ENCODE data around the gene GLRA2.

- no peak for TF ChIP-seq POLR2A (IDR thresholded peaks at IDR 0.05; ENCODE audit: low read depth, low read length)
- no peak for TF ChIP-seq TAF1 (IDR thresholded peaks at IDR 0.05; ENCODE audit: borderline replicate concordance, low read depth, low read length)
Observed at GRCh38 chrX:14504960-14505538, 24.3 kb upstream of the GLRA2 start.
